Immature natural killer cell (primary cell): ENCODE data around the gene HLA-DRA. TPM values are rescaled to one million over a fixed set of nuclear protein-coding genes. Genes with fewer than 3 reads are reported as not detected.
"Not testable (repeated sequence)": the region's sequence is repeated elsewhere in the genome, so short reads cannot be mapped to it uniquely, and the experiment has no call there.

Experiments
- DNase-seq, 3 donors: peaks; one replicate each; pipeline ENCODE4 v3.0.0; 2022; ENCODE audit warnings: mixed read lengths in 1 of 3
- H3K27ac Mint-ChIP-seq, 6 donors: one replicate each; pipeline ENCODE4 v1.8.0; 2020; ENCODE audit warnings: mixed read lengths in 6 of 6, mild to moderate bottlenecking in 5 of 6, inconsistent platforms in 4 of 6, moderate library complexity in 3 of 6
- H3K27me3 Mint-ChIP-seq, 3 donors: one replicate each; pipeline ENCODE4 v1.8.0; 2020 to 2021; ENCODE audit warnings: low read depth in 3 of 3, mild to moderate bottlenecking in 3 of 3, mixed read lengths in 3 of 3, moderate library complexity in 3 of 3, inconsistent platforms in 1 of 3
- H3K36me3 Mint-ChIP-seq, 3 donors: one replicate each; pipeline ENCODE4 v1.8.0; 2020; ENCODE audit warnings: mixed read lengths in 3 of 3, inconsistent platforms in 2 of 3, mild to moderate bottlenecking in 2 of 3
- H3K4me1 Mint-ChIP-seq, 2 donors: one replicate each; pipeline ENCODE4 v1.8.0; 2020; ENCODE audit warnings: inconsistent platforms in 2 of 2, mild to moderate bottlenecking in 2 of 2, mixed read lengths in 2 of 2, moderate library complexity in 1 of 2
- H3K4me3 Mint-ChIP-seq, 5 donors: one replicate each; pipeline ENCODE4 v1.8.0; 2020; ENCODE audit warnings: mild to moderate bottlenecking in 5 of 5, mixed read lengths in 5 of 5, inconsistent platforms in 3 of 5, moderate library complexity in 3 of 5
- H3K9me3 Mint-ChIP-seq, 6 donors: one replicate each; pipeline ENCODE4 v1.8.0; 2020; ENCODE audit warnings: mild to moderate bottlenecking in 6 of 6, mixed read lengths in 6 of 6, inconsistent platforms in 4 of 6, moderate library complexity in 3 of 6
- polyA plus RNA-seq, 3 donors: library from polyadenylated mRNA; unstranded; fragments of 300-500 nt; fragmentation: Illumina TruSeq; gene quantifications; one replicate each; pipeline ENCODE4 v1.2.3, GENCODE V29; 2021

Gene HLA-DRA
- polyA plus RNA-seq, 3 donors from 2014 or later: 103 to 884 (median 621) TPM

- peaks cover 0 to 6% (median 0%) of the 10 kb centered on the region in 3 donors for H3K27me3 Mint-ChIP-seq
- DNase-seq: no peak
- H3K27ac Mint-ChIP-seq: peak overlapping the region in 1 of 6 donors; percentile 58
- H3K9me3 Mint-ChIP-seq: no peaks in the 10 kb centered on the region
- H3K4me3 Mint-ChIP-seq: peak overlapping the region in 3 of 5 donors; percentile 9 to 18 (median 16)
- no peaks in the 10 kb centered on the region for H3K36me3 Mint-ChIP-seq
- H3K4me1 Mint-ChIP-seq: peaks cover 0 to 4% of the 10 kb centered on the region in 2 donors
Observed at GRCh38 chr6:32472781-32473375, 33.2 kb downstream of the HLA-DRA start.

GRCh38 chr6:32473376-32474348 is 34.0 kb downstream of the HLA-DRA start:
- H3K9me3 Mint-ChIP-seq, H3K27me3 Mint-ChIP-seq, H3K4me1 Mint-ChIP-seq, H3K36me3 Mint-ChIP-seq: not testable (repeated sequence)
- H3K4me3 Mint-ChIP-seq: peak overlapping the region in 1 of 5 donors; percentile 51
- H3K27ac Mint-ChIP-seq: peak overlapping the region in 3 of 6 donors; percentile 51 to 68 (median 62)
- peak; percentile 3 to 25 (median 18) for DNase-seq

GRCh38 chr6:32475392-32476206 is 35.9 kb downstream of the HLA-DRA start:
- H3K9me3 Mint-ChIP-seq: no peaks in the 10 kb centered on the region
- H3K36me3 Mint-ChIP-seq: no peaks in the 10 kb centered on the region
- H3K4me3 Mint-ChIP-seq: no peak overlapping the region
- H3K27ac Mint-ChIP-seq: no peak overlapping the region
- no peak for DNase-seq
- H3K4me1 Mint-ChIP-seq: peaks cover 0 to 4% of the 10 kb centered on the region in 2 donors
- H3K27me3 Mint-ChIP-seq: peaks cover 0 to 4% (median 0%) of the 10 kb centered on the region in 3 donors

- Mint-ChIP-seq H3K4me1 (no peaks in the 10 kb centered on the region), H3K9me3 (no peaks in the 10 kb centered on the region), H3K27me3 (peaks cover 0 to 7% (median 0%) of the 10 kb centered on the region in 3 donors), H3K4me3 (no peak overlapping the region), H3K36me3 (no peaks in the 10 kb centered on the region), H3K27ac (no peak overlapping the region)
- DNase-seq: no peak
Observed at GRCh38 chr6:32483968-32484613, 44.4 kb downstream of the HLA-DRA start.

GRCh38 chr6:32484614-32484998 is 44.9 kb downstream of the HLA-DRA start:
- no peak overlapping the region for H3K4me3 Mint-ChIP-seq
- peaks cover 0 to 7% (median 0%) of the 10 kb centered on the region in 3 donors for H3K27me3 Mint-ChIP-seq
- no peaks in the 10 kb centered on the region for H3K36me3 Mint-ChIP-seq
- DNase-seq: no peak
- no peak overlapping the region for H3K27ac Mint-ChIP-seq
- no peaks in the 10 kb centered on the region for H3K9me3 Mint-ChIP-seq
- H3K4me1 Mint-ChIP-seq: no peaks in the 10 kb centered on the region

- Mint-ChIP-seq H3K27me3 (peaks cover 0 to 3% (median 0%) of the 10 kb centered on the region in 3 donors), H3K4me1 (no peaks in the 10 kb centered on the region), H3K9me3 (no peaks in the 10 kb centered on the region), H3K36me3 (no peaks in the 10 kb centered on the region), H3K27ac (no peak overlapping the region), H3K4me3 (no peak overlapping the region)
- DNase-seq: no peak
Observed at GRCh38 chr6:32488083-32488482, 48.4 kb downstream of the HLA-DRA start.

GRCh38 chr6:32491700-32492099 is 52.0 kb downstream of the HLA-DRA start:
- Mint-ChIP-seq H3K9me3 (no peaks in the 10 kb centered on the region), H3K27me3 (no peaks in the 10 kb centered on the region), H3K4me1 (no peaks in the 10 kb centered on the region), H3K4me3 (no peak overlapping the region), H3K36me3 (no peaks in the 10 kb centered on the region), H3K27ac (no peak overlapping the region)
- no peak for DNase-seq

- Mint-ChIP-seq H3K4me1 (no peaks in the 10 kb centered on the region), H3K27me3 (no peaks in the 10 kb centered on the region), H3K9me3 (no peaks in the 10 kb centered on the region), H3K4me3 (no peak overlapping the region), H3K27ac (no peak overlapping the region), H3K36me3 (no peaks in the 10 kb centered on the region)
- DNase-seq: no peak
Observed at GRCh38 chr6:32492351-32492750, 52.7 kb downstream of the HLA-DRA start.

Other genes with a start within 250 kb of the HLA-DRA start
- 1 to 10 TPM in 2 of 3 donors, under 1 TPM in 1; 0.31 to 2.4 (median 1.6) TPM for gene PBX2, start 249.7 kb upstream of the HLA-DRA start, polyA plus RNA-seq
- gene GPSM3, start 247.2 kb upstream of the HLA-DRA start, polyA plus RNA-seq: 100 to 1,000 TPM in 1 of 3 donors, 10 to 100 TPM in 2; 82.2 to 123 (median 84.5) TPM
- gene NOTCH4, start 215.8 kb upstream of the HLA-DRA start, polyA plus RNA-seq: 1 to 10 TPM in 2 of 3 donors, under 1 TPM in 1; 0.15 to 1.4 (median 1.2) TPM
- not detected for gene TSBP1, start 68.0 kb upstream of the HLA-DRA start, polyA plus RNA-seq
- gene BTNL2, start 32.7 kb upstream of the HLA-DRA start, polyA plus RNA-seq: not detected
- gene HLA-DRB5, start 90.4 kb downstream of the HLA-DRA start, polyA plus RNA-seq: 100 to 1,000 TPM in 1 of 3 donors, 10 to 100 TPM in 1, 1 to 10 TPM in 1; 3.0 to 171 (median 16.0) TPM
- gene HLA-DRB1, start 150.0 kb downstream of the HLA-DRA start, polyA plus RNA-seq: 100 to 1,000 TPM in 2 of 3 donors, 10 to 100 TPM in 1; 45.8 to 435 (median 268) TPM
- 10 to 100 TPM in 2 of 3 donors, 1 to 10 TPM in 1; 1.8 to 53.1 (median 10.3) TPM for gene HLA-DQA1, start 197.5 kb downstream of the HLA-DRA start, polyA plus RNA-seq
- 100 to 1,000 TPM in 1 of 3 donors, 10 to 100 TPM in 1, 1 to 10 TPM in 1; 2.5 to 105 (median 74.9) TPM for gene HLA-DQB1, start 226.8 kb downstream of the HLA-DRA start, polyA plus RNA-seq